Measurements from ENCODE around the gene SCIN. TPM values are rescaled to one million over a fixed set of nuclear protein-coding genes. Genes with fewer than 3 reads are reported as not detected.
A peak's percentile ranks its signal among the peaks of the same experiment; 100 is the strongest.
"Not testable (repeated sequence)": the region's sequence is repeated elsewhere in the genome, so short reads cannot be mapped to it uniquely, and the experiment has no call there.

SCIN gene
- total RNA-seq, 3 donors from 2014 or later (not counting 1 experiment from before 2014, with no cell fraction given): 0.08 TPM; not detected in 2

DNA sequence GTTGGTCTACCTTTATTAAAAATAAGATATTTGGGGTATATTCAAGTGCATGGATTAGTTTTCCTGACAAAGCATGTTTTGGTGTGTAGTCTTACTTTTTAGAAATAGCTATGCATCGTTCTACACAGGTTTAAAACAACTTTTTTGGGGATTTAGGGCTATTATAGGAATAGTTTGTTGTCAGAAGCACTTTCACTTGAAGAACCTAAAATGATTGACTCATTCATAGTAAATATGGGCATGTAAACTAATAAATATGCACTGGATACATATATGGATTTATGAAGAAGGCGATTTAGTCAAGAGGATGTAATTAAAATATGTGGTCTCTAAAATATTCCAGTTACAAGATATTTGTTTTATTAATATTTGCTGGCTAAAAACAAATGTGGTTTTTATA is 118.9 kb downstream of the SCIN start:
- intact Hi-C loops (cut with micrococcal nuclease): loop anchor here (5.0 kb wide), 2 partner anchors 477 to 1163 kb away; partner anchors contain the start of gene TMEM106B
- H3K4me3 ChIP-seq (ENCODE audit: low read length): no peak overlapping the region
- WGBS (ENCODE audit: insufficient coverage): 89% methylated on average over 1 of the region's 2 CpGs

GRCh38 chr7:12690041-12690878 is 119.7 kb downstream of the SCIN start:
- H3K36me3 Mint-ChIP-seq: no peaks in the 10 kb centered on the region
- H3K27me3 ChIP-seq (ENCODE audit: control insufficient read depth, insufficient read depth, low read length): no peaks in the 10 kb centered on the region
- H3K27ac ChIP-seq (ENCODE audit: low read length): no peak overlapping the region
- H3K27ac Mint-ChIP-seq: no peak overlapping the region
- H3K9me3 Mint-ChIP-seq: peaks cover 0 to 2% of the 10 kb centered on the region in 2 donors
- ATAC-seq (no peak), DNase-seq (no peak)
- intact Hi-C loops (cut with micrococcal nuclease): no loop called here
- peaks cover 16% of the 10 kb centered on the region for H3K4me1 ChIP-seq (ENCODE audit: control insufficient read depth, insufficient read depth, low read length)
- H3K9me3 ChIP-seq (ENCODE audit: control insufficient read depth, insufficient read depth, low read length): no peaks in the 10 kb centered on the region
- no peak overlapping the region for H3K4me3 Mint-ChIP-seq
- H3K27me3 Mint-ChIP-seq (ENCODE audit: low read depth in 2 of 2): no peaks in the 10 kb centered on the region
- no CpG with 5 or more reads among the region's 1 CpG for whole genome bisulfite sequencing (ENCODE audit: insufficient coverage)
- TF ChIP-seq, protein P1, sequence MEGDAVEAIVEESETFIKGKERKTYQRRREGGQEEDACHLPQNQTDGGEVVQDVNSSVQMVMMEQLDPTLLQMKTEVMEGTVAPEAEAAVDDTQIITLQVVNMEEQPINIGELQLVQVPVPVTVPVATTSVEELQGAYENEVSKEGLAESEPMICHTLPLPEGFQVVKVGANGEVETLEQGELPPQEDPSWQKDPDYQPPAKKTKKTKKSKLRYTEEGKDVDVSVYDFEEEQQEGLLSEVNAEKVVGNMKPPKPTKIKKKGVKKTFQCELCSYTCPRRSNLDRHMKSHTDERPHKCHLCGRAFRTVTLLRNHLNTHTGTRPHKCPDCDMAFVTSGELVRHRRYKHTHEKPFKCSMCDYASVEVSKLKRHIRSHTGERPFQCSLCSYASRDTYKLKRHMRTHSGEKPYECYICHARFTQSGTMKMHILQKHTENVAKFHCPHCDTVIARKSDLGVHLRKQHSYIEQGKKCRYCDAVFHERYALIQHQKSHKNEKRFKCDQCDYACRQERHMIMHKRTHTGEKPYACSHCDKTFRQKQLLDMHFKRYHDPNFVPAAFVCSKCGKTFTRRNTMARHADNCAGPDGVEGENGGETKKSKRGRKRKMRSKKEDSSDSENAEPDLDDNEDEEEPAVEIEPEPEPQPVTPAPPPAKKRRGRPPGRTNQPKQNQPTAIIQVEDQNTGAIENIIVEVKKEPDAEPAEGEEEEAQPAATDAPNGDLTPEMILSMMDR (IDR thresholded peaks at IDR 0.05): no peak
- no peak overlapping the region for H3K4me3 ChIP-seq (ENCODE audit: low read length)
- H3K36me3 ChIP-seq (ENCODE audit: control insufficient read depth, insufficient read depth, low read length): no peaks in the 10 kb centered on the region
- H3K4me1 Mint-ChIP-seq: peaks cover 17 to 28% of the 10 kb centered on the region in 2 donors

More for the DNA sequence above, 118.9 kb downstream of the SCIN start:
- H3K4me3 Mint-ChIP-seq: peak overlapping the region; percentile 35
- Histone ChIP-seq H3K27me3 (ENCODE audit: control insufficient read depth, insufficient read depth, low read length) (no peaks in the 10 kb centered on the region), H3K4me1 (ENCODE audit: control insufficient read depth, insufficient read depth, low read length) (peaks cover 16% of the 10 kb centered on the region), H3K27ac (ENCODE audit: low read length) (no peak overlapping the region), H3K9me3 (ENCODE audit: control insufficient read depth, insufficient read depth, low read length) (no peaks in the 10 kb centered on the region), H3K36me3 (ENCODE audit: control insufficient read depth, insufficient read depth, low read length) (no peaks in the 10 kb centered on the region)
- DNase-seq: no peak
- no peaks in the 10 kb centered on the region for H3K27me3 Mint-ChIP-seq (ENCODE audit: low read depth in 2 of 2)
- H3K4me1 Mint-ChIP-seq: peaks cover 17 to 28% of the 10 kb centered on the region in 2 donors
- peaks cover 0 to 2% of the 10 kb centered on the region in 2 donors for H3K9me3 Mint-ChIP-seq
- no peak overlapping the region for H3K27ac Mint-ChIP-seq
- TF ChIP-seq, protein P1 (IDR thresholded peaks at IDR 0.05): no peak
- H3K36me3 Mint-ChIP-seq: no peaks in the 10 kb centered on the region
- ATAC-seq: no peak

- ATAC-seq; H3K27me3 Mint-ChIP-seq (ENCODE audit: low read depth in 2 of 2); H3K4me3 ChIP-seq (ENCODE audit: low read length); H3K27me3 ChIP-seq (ENCODE audit: control insufficient read depth, insufficient read depth, low read length); H3K4me3 Mint-ChIP-seq; H3K9me3 ChIP-seq (ENCODE audit: control insufficient read depth, insufficient read depth, low read length); intact Hi-C loops (cut with micrococcal nuclease); H3K27ac Mint-ChIP-seq; H3K36me3 Mint-ChIP-seq; H3K4me1 ChIP-seq (ENCODE audit: control insufficient read depth, insufficient read depth, low read length); DNase-seq; H3K36me3 ChIP-seq (ENCODE audit: control insufficient read depth, insufficient read depth, low read length); H3K9me3 Mint-ChIP-seq; H3K27ac ChIP-seq (ENCODE audit: low read length): not testable (repeated sequence)
- 95% methylated on average over 3 of the region's 3 CpGs for WGBS (ENCODE audit: insufficient coverage)
- H3K4me1 Mint-ChIP-seq: peaks cover 12 to 24% of the 10 kb centered on the region in 2 donors
These were observed 120.9 kb downstream of the SCIN start for GRCh38 chr7:12691388-12691787.

DNA sequence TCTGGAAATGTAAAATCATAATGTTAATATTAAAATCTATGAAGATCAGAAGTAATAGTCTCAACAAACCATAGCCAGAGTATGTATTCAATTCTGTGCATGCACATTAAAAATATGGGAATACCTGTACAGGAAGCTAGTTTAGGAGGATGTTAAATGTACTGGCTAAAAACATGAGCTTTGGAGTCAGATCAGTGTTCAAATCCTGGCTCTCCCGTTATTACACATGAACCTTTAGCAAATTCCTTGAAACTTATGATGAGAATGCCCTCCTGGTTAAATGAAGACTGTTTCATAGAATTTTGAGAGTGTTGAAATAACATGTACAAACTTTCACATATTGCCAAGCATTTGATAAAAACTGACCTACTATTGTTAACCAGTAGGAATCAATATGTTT is 121.5 kb downstream of the SCIN start:
- WGBS (ENCODE audit: insufficient coverage): 91% methylated on average over 1 of the region's 1 CpG

More for the DNA sequence above, 121.5 kb downstream of the SCIN start:
- Histone ChIP-seq H3K36me3 (ENCODE audit: control insufficient read depth, insufficient read depth, low read length) (no peaks in the 10 kb centered on the region), H3K4me3 (ENCODE audit: low read length) (no peak overlapping the region), H3K27me3 (ENCODE audit: control insufficient read depth, insufficient read depth, low read length) (no peaks in the 10 kb centered on the region), H3K4me1 (ENCODE audit: control insufficient read depth, insufficient read depth, low read length) (peaks cover 5% of the 10 kb centered on the region), H3K9me3 (ENCODE audit: control insufficient read depth, insufficient read depth, low read length) (no peaks in the 10 kb centered on the region), H3K27ac (ENCODE audit: low read length) (no peak overlapping the region)
- no peak for DNase-seq
- no peaks in the 10 kb centered on the region for H3K9me3 Mint-ChIP-seq
- H3K27me3 Mint-ChIP-seq (ENCODE audit: low read depth in 2 of 2): no peaks in the 10 kb centered on the region
- peaks cover 16 to 26% of the 10 kb centered on the region in 2 donors for H3K4me1 Mint-ChIP-seq
- intact Hi-C loops (cut with micrococcal nuclease): no loop called here
- TF ChIP-seq, protein P1 (IDR thresholded peaks at IDR 0.05): no peak
- no peaks in the 10 kb centered on the region for H3K36me3 Mint-ChIP-seq
- H3K4me3 Mint-ChIP-seq: no peak overlapping the region
- H3K27ac Mint-ChIP-seq: no peak overlapping the region
- ATAC-seq: no peak
